ENCODE results near the gene RFK.
"Not testable (repeated sequence)": the region's sequence is repeated elsewhere in the genome, so short reads cannot be mapped to it uniquely, and the experiment has no call there.

Gene RFK

DNA sequence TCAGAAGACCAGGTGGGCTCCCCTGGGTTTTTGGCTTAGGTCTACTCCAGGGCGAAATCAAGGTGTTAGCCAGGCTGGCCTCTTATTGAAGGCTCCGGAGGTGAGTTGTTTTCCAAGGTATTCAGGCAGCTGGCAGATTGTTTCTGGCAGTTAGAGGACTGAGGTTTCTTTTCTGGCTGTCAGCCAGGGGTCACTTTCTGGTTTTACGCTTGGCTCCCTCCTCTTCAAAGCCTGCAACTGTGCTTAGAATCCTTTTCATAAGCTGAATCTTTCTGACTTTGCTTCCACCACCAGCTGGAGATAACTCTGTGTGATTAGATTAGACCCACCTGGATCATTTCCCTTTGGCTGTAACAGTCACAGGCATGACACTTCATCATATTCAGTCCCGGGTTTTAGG is 24.6 kb downstream of the RFK start:
- no peak for DNase-seq

- no peak for DNase-seq
These were observed 28.0 kb downstream of the RFK start for GRCh38 chr9:76366275-76366674.

GRCh38 chr9:76365028-76365427 is 29.2 kb downstream of the RFK start:
- peak; percentile 38 for DNase-seq

DNA sequence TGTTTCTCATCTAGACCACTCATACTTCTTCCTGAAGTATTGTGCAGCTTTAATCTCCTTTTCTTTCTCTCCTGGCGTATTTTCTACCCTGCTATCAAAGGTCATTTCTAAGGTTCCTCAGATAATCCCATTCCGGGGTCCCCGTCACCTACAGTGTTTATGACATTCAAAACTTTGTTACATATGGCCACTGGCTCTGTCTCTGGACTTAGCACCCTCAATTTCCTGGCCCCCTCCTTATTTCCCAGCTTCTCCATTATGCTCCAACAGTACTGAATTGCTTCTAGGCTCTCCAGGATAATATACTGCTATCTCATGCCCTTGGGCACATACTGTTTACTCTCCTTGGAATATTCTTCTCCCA is 31.2 kb downstream of the RFK start:
- no peak for DNase-seq

DNA sequence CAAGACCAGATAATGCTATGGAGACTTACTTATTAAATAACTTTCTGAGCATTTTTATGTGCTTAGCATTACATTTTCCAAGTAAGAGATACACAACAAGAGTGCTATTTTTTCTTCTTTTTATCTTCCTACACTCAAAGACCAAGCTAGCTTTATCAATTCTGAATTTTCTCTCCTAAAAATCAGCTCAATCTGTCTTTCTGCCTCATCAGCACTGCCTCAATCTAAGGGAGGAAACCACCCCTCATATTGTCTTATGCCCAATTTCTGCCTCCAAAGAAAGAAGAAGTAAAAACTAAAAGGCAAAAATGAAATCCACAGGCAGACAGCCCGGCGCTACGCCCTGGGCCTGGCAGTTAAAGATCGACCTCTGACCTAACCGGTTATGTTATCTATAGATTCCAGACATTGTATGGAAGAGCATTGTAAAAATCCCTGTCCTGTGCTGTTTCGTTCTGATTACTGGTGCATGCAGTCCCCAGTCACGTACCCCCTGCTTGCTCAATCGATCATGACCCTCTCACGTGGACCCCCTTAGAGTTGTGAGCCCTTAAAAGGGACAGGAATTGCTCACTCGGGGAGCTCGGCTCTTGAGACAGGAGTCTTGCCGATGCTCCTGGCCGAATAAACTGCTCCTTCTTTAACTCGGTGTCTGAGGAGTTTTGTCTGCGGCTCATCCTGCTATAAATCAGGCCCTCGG is 31.7 kb downstream of the RFK start:
- DNase-seq = not testable (repeated sequence)

DNA sequence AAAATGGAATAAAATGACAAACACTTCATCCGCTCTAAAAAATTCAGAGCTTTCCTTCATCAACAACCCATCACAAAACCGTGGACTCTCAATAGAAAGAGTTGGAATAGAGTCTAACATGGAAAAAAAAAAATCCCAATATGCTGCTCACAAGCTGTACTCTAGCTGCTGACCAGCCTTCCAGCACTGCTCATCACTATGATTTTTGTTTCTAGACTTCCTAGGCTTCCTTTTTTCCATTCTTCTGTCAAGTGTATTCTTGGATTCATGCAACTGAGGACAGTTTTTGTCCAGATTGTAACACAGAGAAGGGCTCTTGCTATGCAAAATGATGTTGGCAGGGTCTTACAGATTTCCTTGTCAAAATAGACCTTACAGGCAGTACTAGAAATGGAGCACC is 34.5 kb downstream of the RFK start:
- DNase-seq = no peak

GRCh38 chr9:76359365-76359764 is 34.9 kb downstream of the RFK start:
- DNase-seq = no peak

DNA sequence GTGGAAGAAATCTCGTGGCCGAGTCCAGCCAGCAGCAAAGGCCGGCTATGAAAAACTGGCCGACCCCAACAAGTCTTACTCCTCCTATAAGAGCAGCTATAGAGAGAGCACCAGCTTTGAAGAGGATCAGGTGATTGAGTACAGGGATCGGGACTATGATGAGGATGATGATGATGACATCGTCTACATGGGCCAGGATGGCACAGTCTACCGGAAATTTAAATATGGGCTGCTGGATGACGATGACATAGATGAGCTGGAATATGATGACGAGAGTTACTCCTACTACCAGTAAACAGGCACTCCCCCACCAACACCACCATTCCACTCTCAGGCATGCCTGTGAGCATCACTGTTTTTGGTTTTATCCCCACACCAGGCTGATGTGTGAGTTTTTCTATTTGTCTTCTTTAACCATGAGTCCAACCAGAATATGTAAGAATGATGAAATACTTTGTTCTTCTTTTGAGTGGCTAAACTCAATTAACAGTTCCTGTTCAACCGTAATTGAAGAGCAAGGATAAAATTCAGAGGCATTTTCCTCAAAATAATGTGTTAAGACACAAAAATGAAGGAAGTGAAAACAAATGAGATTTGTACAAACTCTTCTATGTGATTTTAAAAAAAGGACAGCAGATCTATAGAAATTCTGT is 35.5 kb downstream of the RFK start:
- no peak for DNase-seq

DNA sequence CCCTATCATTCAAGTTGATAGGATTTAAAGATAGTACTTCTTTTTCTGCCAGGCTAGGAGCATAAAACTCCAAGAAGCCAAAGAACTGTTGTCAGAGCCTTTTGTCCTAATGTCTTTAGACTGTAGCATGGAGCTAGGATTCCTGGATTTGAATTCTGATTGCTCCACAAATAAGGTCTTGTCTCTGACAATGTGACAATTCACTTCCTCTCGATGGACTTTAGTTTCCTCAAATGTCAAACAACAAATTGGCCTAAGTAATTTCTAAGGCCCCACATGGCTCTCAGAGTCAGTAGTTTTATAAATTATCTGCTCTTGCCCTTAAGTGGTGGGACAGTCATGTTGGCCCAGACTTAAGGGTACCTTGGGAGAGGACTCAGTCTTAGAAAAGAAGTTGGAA is 36.7 kb downstream of the RFK start:
- DNase-seq = no peak

DNA sequence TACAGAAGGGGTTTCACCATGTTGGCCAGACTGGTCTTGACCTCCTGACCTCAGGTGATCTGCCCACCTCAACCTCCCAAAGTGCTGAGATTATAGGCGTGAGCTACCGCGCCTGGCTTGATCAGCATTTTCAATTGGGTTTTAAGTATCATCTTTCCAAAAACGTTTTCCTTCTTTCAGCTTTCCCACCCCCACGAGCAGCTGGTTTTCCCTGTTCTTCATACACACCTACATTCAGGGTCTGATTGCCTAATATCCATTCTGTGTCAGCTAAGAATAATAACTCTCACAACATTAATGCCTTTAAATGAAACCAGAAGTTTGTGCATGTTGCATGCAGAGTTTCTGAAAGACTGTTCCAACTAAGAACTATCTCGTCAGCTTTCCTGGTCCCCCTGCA is 38.3 kb downstream of the RFK start:
- DNase-seq = no peak

DNA sequence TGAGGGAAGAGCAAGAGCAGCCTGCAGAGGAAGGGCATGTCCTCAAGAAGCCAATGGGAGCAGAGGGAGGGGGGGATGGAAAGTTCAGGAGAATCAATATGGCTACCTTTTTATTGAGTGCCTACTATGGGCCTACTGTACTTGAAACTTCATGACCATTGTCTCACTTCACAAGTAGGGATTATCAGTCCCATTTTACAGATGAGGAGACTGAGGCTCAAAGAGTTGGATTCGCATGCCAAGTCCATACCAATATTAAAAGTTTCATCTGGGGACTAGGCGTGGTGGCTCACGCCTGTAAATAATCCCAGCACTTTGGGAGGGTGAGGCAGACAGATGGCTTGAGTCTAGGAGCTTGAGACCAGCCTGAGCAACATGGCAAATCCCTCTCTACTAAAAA is 40.0 kb downstream of the RFK start:
- no peak for DNase-seq

DNA sequence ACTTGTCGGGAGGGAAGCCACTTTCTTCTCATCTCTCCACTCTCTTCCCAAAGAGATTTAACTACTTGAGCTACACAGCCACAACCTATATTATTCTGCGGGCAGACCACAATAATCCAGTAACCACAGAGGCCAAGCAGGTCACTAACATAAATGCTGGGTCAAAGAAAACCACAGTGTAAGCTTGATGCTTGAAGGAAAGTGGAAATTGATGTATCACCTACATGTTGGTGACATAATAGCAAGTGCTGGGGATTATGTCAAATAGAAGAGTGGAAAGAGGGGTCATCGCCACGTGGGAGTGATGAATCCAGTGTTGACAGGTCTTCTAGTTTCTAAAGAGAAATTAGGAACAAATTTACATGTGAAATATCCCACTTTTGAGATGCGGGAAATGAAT is 40.9 kb downstream of the RFK start:
- no peak for DNase-seq

DNA sequence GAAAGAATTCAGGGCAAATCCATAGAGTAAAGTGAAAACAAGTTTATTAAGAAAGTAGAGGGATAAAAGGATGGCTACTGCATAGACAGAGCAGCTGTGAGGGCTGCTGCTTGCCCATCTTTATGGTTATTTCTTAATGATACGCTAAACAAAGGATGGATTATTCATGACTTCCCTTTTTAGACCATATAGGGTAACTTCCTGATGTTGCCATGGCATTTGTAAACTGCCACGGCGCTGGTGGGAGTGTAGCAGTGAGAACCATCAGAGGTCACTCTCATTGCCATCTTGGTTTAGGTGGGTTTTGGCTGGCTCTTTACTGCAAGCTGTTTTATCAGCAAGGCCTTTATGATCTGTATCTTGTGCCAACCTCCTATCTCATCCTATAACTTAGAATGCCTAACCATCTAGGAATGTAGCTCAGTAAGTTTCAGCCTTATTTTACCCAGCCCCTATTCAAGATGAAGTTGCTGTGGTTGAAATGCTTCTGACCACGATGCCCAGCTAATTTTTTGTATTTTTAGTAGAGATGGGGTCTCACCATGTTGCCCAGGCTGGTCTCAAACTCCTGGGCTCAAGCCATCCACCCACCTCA is 42.1 kb downstream of the RFK start:
- no peak for DNase-seq

DNA sequence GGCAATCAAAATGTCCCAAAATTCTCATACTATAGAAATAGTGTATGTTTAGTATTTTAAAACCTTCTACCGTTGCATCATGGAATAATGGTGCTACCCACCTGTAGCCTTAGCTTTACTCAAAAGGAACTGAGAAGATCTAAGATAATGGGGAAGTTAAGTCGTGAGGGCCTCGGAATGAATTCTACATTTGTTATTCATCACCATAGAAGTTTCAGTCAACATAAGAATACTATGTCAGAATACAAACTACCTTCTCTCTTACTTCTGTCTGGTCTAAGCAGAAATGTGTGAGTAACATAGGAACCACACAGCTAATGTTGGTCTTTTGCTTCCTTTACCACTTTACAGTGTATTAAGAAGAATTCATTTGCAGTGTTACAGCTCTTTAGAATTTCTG is 43.2 kb downstream of the RFK start:
- DNase-seq = no peak

GRCh38 chr9:76349865-76350264 is 44.4 kb downstream of the RFK start:
- DNase-seq = no peak

- DNase-seq = no peak
These were observed 51.4 kb downstream of the RFK start for GRCh38 chr9:76342858-76343257.

DNA sequence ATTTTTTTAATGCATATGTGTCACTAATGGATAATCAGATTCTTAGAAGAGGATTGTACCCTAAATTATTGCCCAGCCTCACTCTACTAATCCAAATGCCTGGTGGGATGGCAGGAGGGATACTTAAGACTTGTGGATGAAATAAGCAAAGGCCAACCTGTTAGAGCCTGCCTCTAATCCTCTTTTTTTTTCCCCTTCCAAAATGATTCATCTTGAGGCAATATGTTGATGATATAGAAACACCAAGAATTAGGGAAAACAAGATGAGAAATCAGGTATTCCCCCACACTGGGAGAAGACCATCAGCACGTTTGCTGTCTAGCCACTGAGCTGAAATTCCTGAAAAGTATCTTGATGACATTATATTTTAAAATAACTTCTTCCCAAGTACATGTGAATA is 52.0 kb downstream of the RFK start:
- DNase-seq = no peak

GRCh38 chr9:76341616-76342015 is 52.6 kb downstream of the RFK start:
- no peak for DNase-seq

- no peak for DNase-seq
These were observed 55.8 kb downstream of the RFK start for GRCh38 chr9:76338418-76338817.

- DNase-seq = no peak
These were observed 58.2 kb downstream of the RFK start for GRCh38 chr9:76336027-76336426.

Data from fibroblast of skin of scalp (primary cell).